GM23248 (cell line): ENCODE measurements around the gene FGF14. TPM values are rescaled to one million over a fixed set of nuclear protein-coding genes. Genes with fewer than 3 reads are reported as not detected.

Experiments used
- DNase-seq: peaks from one replicate; pipeline ENCODE4 v3.0.0-alpha.2; 2015
- H2AFZ ChIP-seq: fragments of 200-600 bp; sonication (generic); 2 replicates; pipeline ENCODE4 v1.6.1; 2016; ENCODE audit warnings: antibody characterized with exemption
- H3F3A ChIP-seq: fragments of 200-600 bp; sonication (generic); 2 replicates; pipeline ENCODE4 v1.6.1; 2016; ENCODE audit warnings: mild to moderate bottlenecking, antibody characterized with exemption, mixed run types; ENCODE audit not compliant: insufficient read depth
- H3K27ac ChIP-seq: fragments of 200-600 bp; sonication (generic); 2 replicates; pipeline ENCODE4 v1.5.1; 2016; ENCODE audit warnings: mild to moderate bottlenecking
- H3K27me3 ChIP-seq: fragments of 200-600 bp; sonication (generic); replicated peaks from 2 replicates; pipeline ENCODE4 v1.6.1; 2016; ENCODE audit warnings: mild to moderate bottlenecking; ENCODE audit not compliant: insufficient read depth
- H3K36me3 ChIP-seq: fragments of 200-600 bp; sonication (generic); 2 replicates; pipeline ENCODE4 v1.6.1; 2016; ENCODE audit warnings: low read depth, mild to moderate bottlenecking
- H3K4me1 ChIP-seq: fragments of 200-600 bp; sonication (generic); 2 replicates; pipeline ENCODE4 v1.6.1; 2016; ENCODE audit warnings: mild to moderate bottlenecking; ENCODE audit not compliant: insufficient read depth
- H3K4me2 ChIP-seq: fragments of 200-600 bp; sonication (generic); one replicate; pipeline ENCODE4 v1.6.1; 2016; ENCODE audit warnings: mild to moderate bottlenecking; ENCODE audit not compliant: unreplicated experiment
- H3K4me3 ChIP-seq: fragments of 200-600 bp; sonication (generic); 2 replicates; pipeline ENCODE4 v1.5.1; 2016; ENCODE audit warnings: mild to moderate bottlenecking
- H3K79me2 ChIP-seq: fragments of 200-600 bp; sonication (generic); 2 replicates; pipeline ENCODE4 v1.6.1; 2016; ENCODE audit warnings: mild to moderate bottlenecking; ENCODE audit not compliant: insufficient read depth
- H3K9ac ChIP-seq: fragments of 200-600 bp; sonication (generic); 2 replicates; pipeline ENCODE4 v1.6.1; 2016; ENCODE audit warnings: mild to moderate bottlenecking
- H3K9me2 ChIP-seq: fragments of 200-600 bp; sonication (generic); 2 replicates; pipeline ENCODE4 v1.6.1; 2016; ENCODE audit warnings: mixed run types, mild to moderate bottlenecking, moderate library complexity; ENCODE audit not compliant: insufficient read depth
- H3K9me3 ChIP-seq: fragments of 200-600 bp; sonication (generic); one replicate; pipeline ENCODE4 v1.6.1; 2017; ENCODE audit warnings: low read depth
- H4K20me1 ChIP-seq: fragments of 200-600 bp; sonication (generic); 2 replicates; pipeline ENCODE4 v1.6.0; 2016; ENCODE audit not compliant: insufficient read depth
- EZH2 ChIP-seq: fragments of 200-600 bp; sonication (generic); IDR thresholded peaks from 2 replicates; pipeline ENCODE4 v1.6.1; 2018; ENCODE audit warnings: antibody characterized with exemption, mild to moderate bottlenecking; ENCODE audit not compliant: insufficient read depth, poor library complexity, severe bottlenecking
- EZH2phosphoT487 ChIP-seq: fragments of 200-600 bp; sonication (generic); IDR thresholded peaks from 2 replicates; pipeline ENCODE4 v1.6.1; 2018; ENCODE audit warnings: antibody characterized with exemption, moderate library complexity, mild to moderate bottlenecking, low read depth; ENCODE audit not compliant: insufficient read depth
- WGBS, 2 experiments: methylation state at CpG; one replicate each; pipeline ENCODE4 v1.1.6; 2015 to 2017; ENCODE audit warnings: low lambda C conversion rate in 2 of 2, low coverage in 1 of 2; ENCODE audit errors: missing lambda C conversion rate in 2 of 2; 5-methylcytosine and 5-hydroxymethylcytosine counted together
- in situ Hi-C: fragments of 300-500 bp; cut with MboI; formaldehyde crosslinking; loops from 2 replicates; pipeline ENCODE4 v1.15.0; 2020
- polyA plus RNA-seq: library from polyadenylated mRNA; unstranded; fragments of >200 nt; fragmentation: Nextera tagmentation; extraction: Ambion mirVana; gene quantifications from 2 replicates; pipeline ENCODE4 v1.2.1, GENCODE V29; 2016
- total RNA-seq: library from RNA; depleted of rRNA; stranded (reverse); fragments of >200 nt; shearing (Covaris generic); gene quantifications from 2 replicates; pipeline ENCODE4 v1.2.3, GENCODE V29; 2014

Gene FGF14
- total and polyA plus RNA-seq, 2 experiments from 2014 or later: 1.9 TPM; not detected in 1

- H3K27ac ChIP-seq: no peak overlapping the region
- TF ChIP-seq EZH2: no peak
- no peak for TF ChIP-seq EZH2phosphoT487
- no peaks in the 10 kb centered on the region for H3F3A ChIP-seq
- no peak for DNase-seq
- H3K9me2 ChIP-seq: no peaks in the 10 kb centered on the region
- H2AFZ ChIP-seq: no peak overlapping the region
- H3K36me3 ChIP-seq: no peaks in the 10 kb centered on the region
- in situ Hi-C loops: no loop called here
- no peaks in the 10 kb centered on the region for H3K27me3 ChIP-seq
- H3K4me2 ChIP-seq: no peak overlapping the region
- no peak overlapping the region for H3K9ac ChIP-seq
- H3K4me1 ChIP-seq: no peaks in the 10 kb centered on the region
- H4K20me1 ChIP-seq: no peaks in the 10 kb centered on the region
- no peaks in the 10 kb centered on the region for H3K9me3 ChIP-seq
- H3K79me2 ChIP-seq: no peaks in the 10 kb centered on the region
- no peak overlapping the region for H3K4me3 ChIP-seq
These were observed 418.9 kb downstream of the FGF14 start for GRCh38 chr13:101982903-101983302.

- Histone ChIP-seq H3K4me1 (no peaks in the 10 kb centered on the region), H3K9me3 (no peaks in the 10 kb centered on the region), H3K4me2 (no peak overlapping the region), H3K4me3 (no peak overlapping the region), H3F3A (no peaks in the 10 kb centered on the region), H3K9me2 (no peaks in the 10 kb centered on the region), H3K79me2 (no peaks in the 10 kb centered on the region), H3K9ac (no peak overlapping the region), H2AFZ (no peak overlapping the region), H4K20me1 (no peaks in the 10 kb centered on the region), H3K36me3 (no peaks in the 10 kb centered on the region), H3K27me3 (no peaks in the 10 kb centered on the region), H3K27ac (no peak overlapping the region)
- DNase-seq: no peak
- WGBS, 2 experiments: 22 to 24% methylated on average over 3 of the region's 3 CpGs
- in situ Hi-C loops: no loop called here
- TF ChIP-seq EZH2phosphoT487 (no peak), EZH2 (no peak)
These were observed 422.0 kb downstream of the FGF14 start for GRCh38 chr13:101979825-101980224.

- Histone ChIP-seq H3K9me3 (no peaks in the 10 kb centered on the region), H3K4me3 (no peak overlapping the region), H3K27me3 (no peaks in the 10 kb centered on the region), H3K27ac (no peak overlapping the region), H4K20me1 (no peaks in the 10 kb centered on the region), H3K4me1 (no peaks in the 10 kb centered on the region), H3K79me2 (no peaks in the 10 kb centered on the region), H3K36me3 (no peaks in the 10 kb centered on the region), H3K4me2 (no peak overlapping the region), H3F3A (no peaks in the 10 kb centered on the region), H2AFZ (no peak overlapping the region), H3K9me2 (no peaks in the 10 kb centered on the region), H3K9ac (no peak overlapping the region)
- TF ChIP-seq EZH2 (no peak), EZH2phosphoT487 (no peak)
- DNase-seq: no peak
- in situ Hi-C loops: no loop called here
- WGBS, 2 experiments: 39 to 46% methylated on average over 5 of the region's 5 CpGs
These were observed 423.1 kb downstream of the FGF14 start for GRCh38 chr13:101978552-101979315.

GRCh38 chr13:101977475-101977874, 424.4 kb downstream of the FGF14 start:
- TF ChIP-seq EZH2: no peak
- TF ChIP-seq EZH2phosphoT487: no peak
- in situ Hi-C loops: no loop called here
- 8 to 12% methylated on average over 3 of the region's 3 CpGs for WGBS, 2 experiments
- no peaks in the 10 kb centered on the region for H3K27me3 ChIP-seq
- no peak overlapping the region for H3K4me2 ChIP-seq
- DNase-seq: no peak
- H4K20me1 ChIP-seq: no peaks in the 10 kb centered on the region
- H3K9me2 ChIP-seq: no peaks in the 10 kb centered on the region
- H3K4me1 ChIP-seq: no peaks in the 10 kb centered on the region
- no peak overlapping the region for H3K9ac ChIP-seq
- H3K4me3 ChIP-seq: no peak overlapping the region
- no peaks in the 10 kb centered on the region for H3F3A ChIP-seq
- H3K36me3 ChIP-seq: no peaks in the 10 kb centered on the region
- H3K79me2 ChIP-seq: no peaks in the 10 kb centered on the region
- no peak overlapping the region for H2AFZ ChIP-seq
- no peaks in the 10 kb centered on the region for H3K9me3 ChIP-seq
- no peak overlapping the region for H3K27ac ChIP-seq
